Measurements from ENCODE around the gene IDH1. TPM values are rescaled to one million over a fixed set of nuclear protein-coding genes. Genes with fewer than 3 reads are reported as not detected.

The IDH1 gene
- total and polyA plus RNA-seq, 2 of the 8 experiments (the other 6 are each of a cell fraction or from before 2014, with no cell fraction given), result 174 to 398 TPM

GRCh38 chr2:208268156-208268952 lies 13.5 kb upstream of the IDH1 start:
- Histone ChIP-seq H3K9me3 (ENCODE audit: insufficient read depth in 2 of 2, low read depth in 1 of 2, low read length in 1 of 2) (no peaks in the 10 kb centered on the region), H4K5ac (ENCODE audit: insufficient read length, low read depth, low read length) (no peak overlapping the region), H2BK15ac (ENCODE audit: low read length) (no peak overlapping the region), H3K23me2 (ENCODE audit: low read depth, low read length) (peaks cover 5% of the 10 kb centered on the region; the same call in 1 of the 2 replicates), H4K91ac (replicated peaks; ENCODE audit: insufficient read length, low read length) (no peak overlapping the region), H3K9ac (replicated peaks in 1 of 4; ENCODE audit: extremely low read depth in 1 of 4, low read depth in 3 of 4, low read length in 3 of 4) (no peak overlapping the region), H3K4me3 (ENCODE audit: extremely low read depth in 1 of 4, insufficient read depth in 2 of 4, low read depth in 3 of 4, low read length in 4 of 4) (peak overlapping the region in 1 of 4 experiments; percentile 87; a peak in 2 of 8 replicates), H3K4me1 (replicated peaks in 1 of 4; ENCODE audit: control insufficient read depth in 3 of 4, insufficient read depth in 4 of 4, low read length in 3 of 4) (peaks cover 0 to 8% (median 4%) of the 10 kb centered on the region in 4 experiments; a peak in 5 of 7 replicates), H4K8ac (ENCODE audit: extremely low read depth, insufficient read depth, low read length) (no peak overlapping the region), H3K14ac (ENCODE audit: insufficient read length) (no peak overlapping the region), H3K27me3 (replicated peaks in 1 of 4; ENCODE audit: control insufficient read depth in 3 of 4, extremely low read depth in 1 of 4, insufficient read depth in 3 of 4, low read length in 3 of 4) (no peaks in the 10 kb centered on the region), H3K79me1 (ENCODE audit: low read depth, low read length) (peaks cover 5% of the 10 kb centered on the region), H2BK20ac (ENCODE audit: low read length) (no peak overlapping the region), H3K23ac (ENCODE audit: insufficient read length) (no peak overlapping the region), H3K36me3 (ENCODE audit: control insufficient read depth in 2 of 4, insufficient read depth in 4 of 4, low read length in 3 of 4) (peaks cover 0 to 21% (median 9%) of the 10 kb centered on the region in 4 experiments; a peak in 6 of 8 replicates), H2BK120ac (replicated peaks; ENCODE audit: low read depth, low read length) (no peak overlapping the region), H2BK12ac (ENCODE audit: low read depth, low read length) (no peak overlapping the region), H2BK5ac (ENCODE audit: low read depth, low read length) (no peak overlapping the region), H3K4ac (replicated peaks; ENCODE audit: insufficient read length, low read depth, low read length) (no peak overlapping the region), H3K79me2 (ENCODE audit: control insufficient read depth in 1 of 2, insufficient read depth in 2 of 2, low read length in 2 of 2) (peaks cover 7 to 45% of the 10 kb centered on the region in 2 experiments), H3K18ac (ENCODE audit: extremely low read depth, low read length) (no peak overlapping the region), H2AK5ac (ENCODE audit: low read depth, low read length) (no peak overlapping the region), H3K56ac (replicated peaks; ENCODE audit: insufficient read length, low read depth, low read length) (no peak overlapping the region), H3K27ac (ENCODE audit: low read depth, low read length) (no peak overlapping the region), H4K20me1 (replicated peaks in 1 of 2; ENCODE audit: control insufficient read depth in 1 of 2, insufficient read depth in 2 of 2, low read length in 2 of 2) (peaks cover 0 to 5% of the 10 kb centered on the region in 2 experiments), H2AFZ (ENCODE audit: low read length) (no peak overlapping the region), H3K4me2 (ENCODE audit: insufficient read depth in 1 of 2, low read depth in 2 of 2, low read length in 2 of 2) (no peak overlapping the region; a peak in 1 of 4 replicates)
- CTCF ChIA-PET (ENCODE audit: partially characterized antibody), result interaction anchor here (0.6 to 5.3 kb wide), 7 partner anchors 11 to 349 kb away, joined by 3 to 32 read pairs (median 4); no protein-coding TSS in a partner anchor
- POLR2A ChIA-PET (ENCODE audit: partially characterized antibody), result interaction anchor here (1.2 to 4.9 kb wide), 3 partner anchors 10 to 15 kb away, joined by 5 to 68 read pairs (median 6); partner anchors contain the start of gene IDH1
- no peak for DNase-seq (ENCODE audit: low read depth in 1 of 2, low spot score in 2 of 2)
- no peak for TF ChIP-seq ZNF274 (IDR thresholded peaks at IDR 0.05; ENCODE audit: borderline replicate concordance, extremely low read depth, low read length)
- no peak for TF ChIP-seq HDAC6 (IDR thresholded peaks at IDR 0.05; ENCODE audit: low read depth, low read length)
- TF ChIP-seq MAX (IDR thresholded peaks at IDR 0.05), result no peak
- WGBS, 2 experiments (ENCODE audit: extremely low coverage in 1 of 2, insufficient coverage in 1 of 2, insufficient read length in 1 of 2, insufficient replicate concordance in 2 of 2, low coverage in 1 of 2, low lambda C conversion rate in 2 of 2, missing lambda C conversion rate in 1 of 2), result 91% methylated on average over 8 of the region's 8 CpGs; no CpG with 5 or more reads in 1 of the 2 experiments
- no peak for FAIRE-seq

All from H1 (cell line).